Stimulated activated CD4-positive, alpha-beta T cell treated with anti-CD3 and anti-CD28 coated beads, Interleukin-15, amount 100 ng/mL, for 24 hours (primary cell): ENCODE data around the gene PDE4D.
"Not testable (repeated sequence)": the region's sequence is repeated elsewhere in the genome, so short reads cannot be mapped to it uniquely, and the experiment has no call there.

Experiments used
- DNase-seq: peaks from one replicate; pipeline ENCODE4 v3.0.0-alpha.2; 2020

Gene PDE4D

GRCh38 chr5:59312223-59312622 is 581.3 kb downstream of the PDE4D start:
- DNase-seq: no peak

- DNase-seq: not testable (repeated sequence)
Measured at GRCh38 chr5:59308685-59309084, 584.8 kb downstream of the PDE4D start.

- not testable (repeated sequence) for DNase-seq
Measured at GRCh38 chr5:59303289-59303716, 590.2 kb downstream of the PDE4D start.

- not testable (repeated sequence) for DNase-seq
Measured at GRCh38 chr5:59302509-59302908, 591.0 kb downstream of the PDE4D start.

- DNase-seq: no peak
Measured at GRCh38 chr5:59301727-59302126, 591.8 kb downstream of the PDE4D start.

GRCh38 chr5:59300930-59301329 is 592.6 kb downstream of the PDE4D start:
- no peak for DNase-seq

GRCh38 chr5:59299006-59299405 is 594.5 kb downstream of the PDE4D start:
- no peak for DNase-seq

- no peak for DNase-seq
Measured at GRCh38 chr5:59296317-59297264, 596.9 kb downstream of the PDE4D start.

GRCh38 chr5:59293700-59294099 is 599.8 kb downstream of the PDE4D start:
- DNase-seq: no peak

- DNase-seq: no peak
Measured at GRCh38 chr5:59291941-59292340, 601.6 kb downstream of the PDE4D start.

- DNase-seq: no peak
Measured at GRCh38 chr5:59287884-59288283, 605.6 kb downstream of the PDE4D start.

- DNase-seq: no peak
Measured at GRCh38 chr5:59287361-59287760, 606.2 kb downstream of the PDE4D start.

GRCh38 chr5:59286510-59286909 is 607.0 kb downstream of the PDE4D start:
- DNase-seq: no peak

GRCh38 chr5:59285300-59286016 is 608.1 kb downstream of the PDE4D start:
- no peak for DNase-seq

- DNase-seq: no peak
Measured at GRCh38 chr5:59282726-59283125, 610.8 kb downstream of the PDE4D start.

GRCh38 chr5:59279979-59280378 is 613.5 kb downstream of the PDE4D start:
- no peak for DNase-seq

- no peak for DNase-seq
Measured at GRCh38 chr5:59276917-59277372, 616.6 kb downstream of the PDE4D start.

GRCh38 chr5:59276325-59276675 is 617.2 kb downstream of the PDE4D start:
- no peak for DNase-seq

GRCh38 chr5:59275510-59276324 is 617.8 kb downstream of the PDE4D start:
- no peak for DNase-seq

GRCh38 chr5:59275170-59275509 is 618.4 kb downstream of the PDE4D start:
- DNase-seq: no peak

- no peak for DNase-seq
Measured at GRCh38 chr5:59274106-59274636, 619.4 kb downstream of the PDE4D start.

GRCh38 chr5:59272809-59273427 is 620.6 kb downstream of the PDE4D start:
- no peak for DNase-seq
